GM19023 (cell line): Measurements from ENCODE around the gene AMER1.
"Not testable (repeated sequence)": the region's sequence is repeated elsewhere in the genome, so short reads cannot be mapped to it uniquely, and the experiment has no call there.

Experiments
- ATAC-seq: cut with Tn5 transposase; IDR thresholded peaks from one replicate; pipeline ENCODE4 v1.9.1; 2021; ENCODE audit warnings: mild to moderate bottlenecking, moderate library complexity; ENCODE audit not compliant: unreplicated experiment

Gene AMER1

GRCh38 chrX:64205441-64205734, at the start of gene AMER1:
Gene AMER1, minus strand, starts transcription at chrX:64205708. Its CDS starts 12,422 bp downstream, at chrX:64193286.
- ATAC-seq, result peak; percentile 45

- ATAC-seq, result no peak
Measured at GRCh38 chrX:64230123-64230970, 24.8 kb upstream of the AMER1 start, which contains the start of gene ASB12. Gene ASB12, minus strand, starts transcription at chrX:64230607. Its CDS starts 4,957 bp downstream, at chrX:64225650.

GRCh38 chrX:64229154-64229553, 23.6 kb upstream of the AMER1 start:
- ATAC-seq, result no peak

GRCh38 chrX:64218023-64218422, 12.5 kb upstream of the AMER1 start:
- ATAC-seq, result no peak

GRCh38 chrX:64213989-64214388, 8.5 kb upstream of the AMER1 start:
- ATAC-seq, result not testable (repeated sequence)

GRCh38 chrX:64206556-64207162, 1.2 kb upstream of the AMER1 start:
- ATAC-seq, result no peak

- ATAC-seq, result peak; percentile 82
Measured at GRCh38 chrX:64205735-64206501, 410 bp upstream of the AMER1 start.

- ATAC-seq, result peak; percentile 11
Measured at GRCh38 chrX:64204701-64205440, 637 bp downstream of the AMER1 start.

- ATAC-seq, result no peak
Measured at GRCh38 chrX:64204252-64204651, 1.3 kb downstream of the AMER1 start.

GRCh38 chrX:64202808-64203325, 2.6 kb downstream of the AMER1 start:
- ATAC-seq, result no peak

GRCh38 chrX:64198036-64198435, 7.5 kb downstream of the AMER1 start:
- ATAC-seq, result no peak

GRCh38 chrX:64196606-64197005, 8.9 kb downstream of the AMER1 start:
- no peak for ATAC-seq

- no peak for ATAC-seq
Measured at GRCh38 chrX:64195862-64196261, 9.6 kb downstream of the AMER1 start.

- ATAC-seq, result no peak
Measured at GRCh38 chrX:64192673-64193072, 12.8 kb downstream of the AMER1 start.

- ATAC-seq, result no peak
Measured at GRCh38 chrX:64192040-64192439, 13.5 kb downstream of the AMER1 start.

GRCh38 chrX:64191281-64192010, 14.1 kb downstream of the AMER1 start:
- ATAC-seq, result no peak

- no peak for ATAC-seq
Measured at GRCh38 chrX:64190136-64190740, 15.3 kb downstream of the AMER1 start.

- ATAC-seq, result no peak
Measured at GRCh38 chrX:64188901-64189300, 16.6 kb downstream of the AMER1 start.

GRCh38 chrX:64187762-64188150, 17.8 kb downstream of the AMER1 start:
- no peak for ATAC-seq
